Measurements from ENCODE around the gene S100PBP. TPM values are rescaled to one million over a fixed set of nuclear protein-coding genes. Genes with fewer than 3 reads are reported as not detected.
A peak's percentile ranks its signal among the peaks of the same experiment; 100 is the strongest.

Gene S100PBP
- total RNA-seq (2021) (66.1 and 69.3 TPM in 2 replicates), Bru-seq, nascent RNA (percentile 88 among the genes with signal in this experiment), BruChase-seq, experiment 1, labeled RNA remaining after a 2-hour chase (percentile 89 among the genes with signal in this experiment), BruChase-seq, experiment 2, labeled RNA remaining after a 6-hour chase (percentile 87 among the genes with signal in this experiment)
- long read RNA-seq, full-length matches to known transcripts = 15 of 71 reads
- long read RNA-seq, partial matches to known transcripts = 2 of 71 reads
- long read RNA-seq, other reads (novel, unspliced or antisense) = 54 of 71 reads

DNA sequence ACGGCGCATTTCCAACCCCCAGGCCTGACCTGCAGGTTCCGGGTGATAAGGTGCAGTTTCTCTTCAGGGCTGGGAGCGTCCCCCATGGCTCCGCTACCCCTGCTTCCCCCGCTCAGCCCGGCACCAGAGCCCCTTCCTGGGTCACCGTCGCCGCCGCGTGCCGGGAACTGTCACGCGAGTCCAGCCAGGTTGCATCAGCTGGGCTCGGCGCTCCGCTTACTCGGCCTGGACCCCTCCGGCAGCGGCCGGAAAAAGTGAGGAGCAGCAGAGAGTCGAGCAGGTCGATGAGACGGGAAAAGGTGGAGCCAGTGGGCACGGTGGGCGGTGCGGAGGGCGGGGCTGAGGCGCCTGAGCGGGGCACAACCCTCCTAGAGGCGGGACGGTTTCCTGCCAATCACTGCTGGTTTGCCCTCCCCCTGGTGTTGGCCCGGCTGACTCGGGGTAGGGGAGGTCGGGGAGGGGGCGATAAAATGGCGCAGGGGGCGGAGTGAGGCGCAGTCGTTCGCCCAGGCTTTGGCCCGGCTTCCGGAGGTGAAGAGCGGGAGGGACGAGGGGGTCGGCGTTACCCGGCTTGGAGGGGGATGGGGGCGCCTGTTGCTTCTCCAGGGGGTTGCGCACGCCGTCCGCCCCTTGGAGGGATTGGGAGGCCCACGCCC is at the start of gene S100PBP, which contains the start of gene YARS1:
Gene S100PBP, plus strand, starts transcription at position 495 of the 656 bp plus-strand sequence. CDS start 8,447 bp downstream, outside the sequence.
Gene YARS1, minus strand, starts transcription at position 200 of the 656 bp plus-strand sequence. Its CDS starts 114 bp downstream, at position 86.
- peak within 1 kb of the TSS; percentile 94 for H3K27ac ChIP-seq (ENCODE audit: low read depth, low read length, poor library complexity, severe bottlenecking)
- TF ChIP-seq EZH2 (IDR thresholded peaks at IDR 0.05; ENCODE audit: borderline replicate concordance, low read depth, low read length, poor library complexity, severe bottlenecking) = no peak
- TF ChIP-seq, protein P1, sequence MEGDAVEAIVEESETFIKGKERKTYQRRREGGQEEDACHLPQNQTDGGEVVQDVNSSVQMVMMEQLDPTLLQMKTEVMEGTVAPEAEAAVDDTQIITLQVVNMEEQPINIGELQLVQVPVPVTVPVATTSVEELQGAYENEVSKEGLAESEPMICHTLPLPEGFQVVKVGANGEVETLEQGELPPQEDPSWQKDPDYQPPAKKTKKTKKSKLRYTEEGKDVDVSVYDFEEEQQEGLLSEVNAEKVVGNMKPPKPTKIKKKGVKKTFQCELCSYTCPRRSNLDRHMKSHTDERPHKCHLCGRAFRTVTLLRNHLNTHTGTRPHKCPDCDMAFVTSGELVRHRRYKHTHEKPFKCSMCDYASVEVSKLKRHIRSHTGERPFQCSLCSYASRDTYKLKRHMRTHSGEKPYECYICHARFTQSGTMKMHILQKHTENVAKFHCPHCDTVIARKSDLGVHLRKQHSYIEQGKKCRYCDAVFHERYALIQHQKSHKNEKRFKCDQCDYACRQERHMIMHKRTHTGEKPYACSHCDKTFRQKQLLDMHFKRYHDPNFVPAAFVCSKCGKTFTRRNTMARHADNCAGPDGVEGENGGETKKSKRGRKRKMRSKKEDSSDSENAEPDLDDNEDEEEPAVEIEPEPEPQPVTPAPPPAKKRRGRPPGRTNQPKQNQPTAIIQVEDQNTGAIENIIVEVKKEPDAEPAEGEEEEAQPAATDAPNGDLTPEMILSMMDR (conservative IDR thresholded peaks at IDR 0.05; ENCODE audit: low read depth, low read length) = no peak
- CTCF ChIA-PET = no interaction called here
- peaks cover 21% of the 10 kb centered on the region for H3K4me1 ChIP-seq (ENCODE audit: insufficient read depth, low read length, poor library complexity, severe bottlenecking)
- BruUV-seq (replicated peaks) = no TSS peak
- intact Hi-C loops (cut with micrococcal nuclease; ENCODE audit: unreplicated experiment) = no loop called here
- no peaks in the 10 kb centered on the region for H3K27me3 ChIP-seq (replicated peaks; ENCODE audit: insufficient read depth, low read depth, low read length, poor library complexity)
- peaks cover 14% of the 10 kb centered on the region for H3K36me3 ChIP-seq (ENCODE audit: insufficient read depth, low read length, poor library complexity, severe bottlenecking)
- peak; percentile 99 for DNase-seq (ENCODE audit: low spot score)
- peak within 1 kb of the TSS; percentile 89 for H3K4me3 ChIP-seq (ENCODE audit: low read depth, low read length, poor library complexity, severe bottlenecking)
- H3K9me3 ChIP-seq (ENCODE audit: low read depth, low read length, poor library complexity, severe bottlenecking) = no peaks in the 10 kb centered on the region
- POLR2A ChIA-PET (ENCODE audit: low non-redundant PET) = no interaction called here

GRCh38 chr1:32768110-32768850 is 49.2 kb upstream of the S100PBP start:
- peaks cover 2% of the 10 kb centered on the region for H3K36me3 ChIP-seq (ENCODE audit: insufficient read depth, low read length, poor library complexity, severe bottlenecking)
- CTCF ChIA-PET = no interaction called here
- no peak for DNase-seq (ENCODE audit: low spot score)
- POLR2A ChIA-PET (ENCODE audit: low non-redundant PET) = no interaction called here
- intact Hi-C loops (cut with micrococcal nuclease; ENCODE audit: unreplicated experiment) = no loop called here
- TF ChIP-seq, protein P1 (conservative IDR thresholded peaks at IDR 0.05; ENCODE audit: low read depth, low read length) = no peak
- no peak for TF ChIP-seq EZH2 (IDR thresholded peaks at IDR 0.05; ENCODE audit: borderline replicate concordance, low read depth, low read length, poor library complexity, severe bottlenecking)
- H3K9me3 ChIP-seq (ENCODE audit: low read depth, low read length, poor library complexity, severe bottlenecking) = no peaks in the 10 kb centered on the region
- no TSS peak for BruUV-seq (replicated peaks)
- no peak overlapping the region for H3K4me3 ChIP-seq (ENCODE audit: low read depth, low read length, poor library complexity, severe bottlenecking)
- no peaks in the 10 kb centered on the region for H3K4me1 ChIP-seq (ENCODE audit: insufficient read depth, low read length, poor library complexity, severe bottlenecking)
- H3K27me3 ChIP-seq (replicated peaks; ENCODE audit: insufficient read depth, low read depth, low read length, poor library complexity) = no peaks in the 10 kb centered on the region
- no peak overlapping the region for H3K27ac ChIP-seq (ENCODE audit: low read depth, low read length, poor library complexity, severe bottlenecking)

DNA sequence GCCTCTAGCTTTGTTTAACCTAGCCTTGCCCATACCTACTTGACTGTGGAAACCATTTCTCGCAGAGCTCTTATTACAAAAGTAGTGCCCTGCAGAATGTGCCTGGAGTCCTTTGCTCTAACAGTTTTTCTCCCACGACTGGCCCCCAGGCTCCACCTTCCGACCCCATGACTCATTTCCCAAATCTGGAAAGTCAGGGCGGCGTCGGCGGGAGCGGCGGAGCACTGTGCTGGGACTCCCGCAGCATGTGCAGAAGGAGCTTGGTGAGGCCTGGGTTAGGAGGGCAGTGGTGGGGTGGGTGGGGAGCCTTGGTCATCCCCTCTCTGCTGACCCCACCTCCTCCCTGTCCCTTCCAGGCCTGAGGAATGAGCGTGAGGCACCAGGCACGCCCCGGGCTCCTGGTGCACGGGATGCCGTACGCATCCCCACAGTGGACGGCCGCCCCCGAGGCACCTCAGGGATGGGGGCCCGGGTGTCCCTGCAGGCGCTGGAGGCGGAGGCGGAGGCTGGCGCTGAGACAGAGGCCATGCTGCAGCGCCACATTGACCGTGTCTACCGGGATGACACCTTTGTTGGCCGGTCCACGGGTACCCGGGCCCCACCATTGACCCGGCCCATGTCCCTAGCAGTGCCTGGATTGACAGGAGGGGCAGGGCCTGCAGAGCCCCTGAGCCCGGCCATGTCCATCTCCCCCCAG is 47.8 kb upstream of the S100PBP start:
- TF ChIP-seq EZH2 (IDR thresholded peaks at IDR 0.05; ENCODE audit: borderline replicate concordance, low read depth, low read length, poor library complexity, severe bottlenecking) = no peak
- TF ChIP-seq, protein P1 (conservative IDR thresholded peaks at IDR 0.05; ENCODE audit: low read depth, low read length) = no peak
- DNase-seq (ENCODE audit: low spot score) = no peak
- BruUV-seq (replicated peaks) = no TSS peak
- Histone ChIP-seq H3K4me3 (ENCODE audit: low read depth, low read length, poor library complexity, severe bottlenecking) (no peak overlapping the region), H3K36me3 (ENCODE audit: insufficient read depth, low read length, poor library complexity, severe bottlenecking) (peaks cover 12% of the 10 kb centered on the region), H3K27me3 (replicated peaks; ENCODE audit: insufficient read depth, low read depth, low read length, poor library complexity) (no peaks in the 10 kb centered on the region), H3K4me1 (ENCODE audit: insufficient read depth, low read length, poor library complexity, severe bottlenecking) (no peaks in the 10 kb centered on the region), H3K9me3 (ENCODE audit: low read depth, low read length, poor library complexity, severe bottlenecking) (no peaks in the 10 kb centered on the region), H3K27ac (ENCODE audit: low read depth, low read length, poor library complexity, severe bottlenecking) (no peak overlapping the region)
- intact Hi-C loops (cut with micrococcal nuclease; ENCODE audit: unreplicated experiment) = no loop called here
- CTCF ChIA-PET = interaction anchor here (0.6 kb wide), 1 partner anchor 255 kb away, joined by 4 read pairs; no protein-coding TSS in a partner anchor
- POLR2A ChIA-PET (ENCODE audit: low non-redundant PET) = no interaction called here
